Measurements from ENCODE around the gene NLGN1.

The NLGN1 gene

GRCh38 chr3:173912126-173912525 lies 514.6 kb downstream of the NLGN1 start:
- no peak for DNase-seq (ENCODE audit: low spot score)

- DNase-seq (ENCODE audit: low spot score) = no peak
These were observed 515.9 kb downstream of the NLGN1 start for GRCh38 chr3:173913397-173913796.

GRCh38 chr3:173913974-173914421 lies 516.5 kb downstream of the NLGN1 start:
- no peak for DNase-seq (ENCODE audit: low spot score)

DNA sequence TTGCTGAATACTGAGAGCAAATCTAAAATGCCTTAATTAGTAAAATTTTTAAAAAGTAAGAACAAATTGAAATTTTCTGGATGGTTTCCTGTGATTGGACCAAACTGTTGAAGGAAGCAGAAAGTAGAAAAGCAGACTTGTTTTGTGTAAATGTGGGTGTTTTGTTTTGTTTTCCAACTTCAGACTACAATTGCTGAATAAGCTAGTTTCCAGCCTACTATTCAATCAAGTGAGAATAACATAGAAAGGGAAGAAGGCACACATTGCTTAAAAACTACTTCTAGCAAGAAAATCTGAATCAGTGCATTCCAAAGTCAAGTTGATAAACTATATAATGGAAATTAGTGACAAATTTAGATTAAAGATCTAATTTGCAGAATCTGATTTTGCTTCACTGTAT lies 519.3 kb downstream of the NLGN1 start:
- no peak for DNase-seq (ENCODE audit: low spot score)

GRCh38 chr3:173920386-173920785 lies 522.8 kb downstream of the NLGN1 start:
- no peak for DNase-seq (ENCODE audit: low spot score)

DNA sequence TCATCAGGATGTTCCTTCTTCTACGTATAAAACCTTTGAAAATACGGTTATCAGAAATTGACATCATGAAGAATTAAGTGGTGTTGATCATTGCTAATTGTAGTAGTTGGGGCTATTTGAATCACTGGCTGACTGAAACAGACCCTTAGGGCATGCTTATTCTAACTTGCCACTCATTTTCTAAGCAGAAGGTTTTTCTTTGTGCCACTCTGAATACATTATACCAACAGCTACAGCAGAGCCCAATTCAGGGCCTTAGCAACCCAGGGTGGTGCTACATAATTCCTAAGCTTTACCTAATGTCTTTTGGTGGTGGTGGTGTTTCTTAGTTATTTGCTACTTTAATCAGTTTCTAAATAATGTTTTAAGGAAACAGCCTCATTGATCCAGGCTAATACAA lies 524.2 kb downstream of the NLGN1 start:
- no peak for DNase-seq (ENCODE audit: low spot score)

DNA sequence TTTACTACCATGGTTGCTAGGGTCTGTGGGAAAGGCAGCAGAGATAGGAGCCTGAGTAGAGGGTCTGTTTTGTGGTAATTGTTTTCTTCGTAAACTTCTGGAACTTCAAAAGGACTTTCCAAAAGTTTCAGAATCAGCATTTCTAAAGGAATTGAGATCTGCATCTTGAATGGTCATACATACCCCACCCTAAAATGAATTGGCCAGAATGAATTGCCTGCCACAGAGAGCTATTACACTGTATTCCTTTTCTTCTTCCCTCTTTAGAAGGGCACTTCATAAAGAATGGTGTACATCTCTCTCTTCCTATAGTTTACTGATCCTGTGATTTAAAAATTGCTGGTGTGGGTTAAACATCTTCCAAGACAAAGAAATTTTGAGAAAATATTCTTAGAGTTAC lies 525.7 kb downstream of the NLGN1 start:
- no peak for DNase-seq (ENCODE audit: low spot score)

DNA sequence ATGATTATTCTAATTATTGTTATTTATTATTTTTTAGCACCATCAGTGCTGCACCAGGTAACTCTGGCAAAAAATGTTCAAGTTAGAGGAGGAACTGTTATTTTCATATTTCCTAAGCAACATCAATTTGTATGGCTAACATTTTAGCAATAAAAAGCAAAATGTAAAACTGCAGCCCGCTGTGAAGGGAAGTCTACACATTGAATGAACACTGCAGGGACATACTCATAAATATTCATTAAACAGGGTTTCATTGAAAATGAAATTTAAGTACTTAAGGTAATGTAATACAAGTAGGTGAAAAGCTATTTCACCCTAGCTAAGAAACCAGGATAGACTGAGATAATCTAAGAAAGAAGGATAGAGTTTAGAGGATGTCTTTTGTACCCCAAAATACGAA lies 532.7 kb downstream of the NLGN1 start:
- no peak for DNase-seq (ENCODE audit: low spot score)

DNA sequence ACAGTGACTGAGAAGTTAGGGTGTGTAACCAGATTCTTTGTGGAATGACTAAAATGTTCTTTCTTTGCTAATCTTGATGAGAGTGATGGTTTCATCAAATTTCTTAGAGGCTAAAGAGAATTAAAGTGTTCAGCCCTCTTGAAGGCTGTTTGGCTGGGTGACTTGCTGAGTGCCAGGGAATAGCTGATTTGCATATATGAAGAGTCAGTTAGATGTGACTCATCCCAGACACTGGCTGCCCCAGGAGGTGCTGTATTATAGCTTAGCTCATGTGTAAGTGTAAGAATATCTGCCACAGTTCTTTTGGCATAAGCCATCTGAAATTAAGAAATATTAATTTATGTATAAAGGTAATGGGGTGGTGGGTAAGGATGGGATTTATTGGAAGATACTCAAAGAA lies 535.1 kb downstream of the NLGN1 start:
- DNase-seq (ENCODE audit: low spot score) = no peak

GRCh38 chr3:173933113-173933512 lies 535.6 kb downstream of the NLGN1 start:
- no peak for DNase-seq (ENCODE audit: low spot score)

- no peak for DNase-seq (ENCODE audit: low spot score)
These were observed 538.8 kb downstream of the NLGN1 start for GRCh38 chr3:173936316-173936715.

DNA sequence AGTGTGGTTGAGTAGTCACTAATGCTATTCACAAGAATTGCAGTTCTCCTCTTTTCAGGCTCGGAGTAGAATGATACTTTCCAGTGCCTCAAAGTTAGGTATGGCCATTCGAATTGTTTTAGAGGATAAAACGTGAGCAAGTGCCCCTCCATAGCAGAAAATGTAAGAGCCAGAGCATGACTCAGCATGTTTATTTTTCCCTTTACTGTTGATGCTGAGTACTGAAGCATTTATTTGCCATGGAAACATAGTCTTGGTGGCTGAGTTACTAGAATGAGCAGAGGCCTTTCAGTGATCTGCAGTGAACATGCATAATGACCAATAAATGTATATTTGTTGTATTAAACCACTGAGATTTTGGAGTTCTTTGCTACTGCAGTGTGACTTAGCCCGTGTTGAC lies 540.6 kb downstream of the NLGN1 start:
- DNase-seq (ENCODE audit: low spot score) = no peak

GRCh38 chr3:173938616-173939015 lies 541.1 kb downstream of the NLGN1 start:
- DNase-seq (ENCODE audit: low spot score) = no peak

GRCh38 chr3:173939331-173939730 lies 541.8 kb downstream of the NLGN1 start:
- DNase-seq (ENCODE audit: low spot score) = no peak

GRCh38 chr3:173943264-173943663 lies 545.7 kb downstream of the NLGN1 start:
- no peak for DNase-seq (ENCODE audit: low spot score)

GRCh38 chr3:173945170-173945569 lies 547.6 kb downstream of the NLGN1 start:
- DNase-seq (ENCODE audit: low spot score) = no peak

DNA sequence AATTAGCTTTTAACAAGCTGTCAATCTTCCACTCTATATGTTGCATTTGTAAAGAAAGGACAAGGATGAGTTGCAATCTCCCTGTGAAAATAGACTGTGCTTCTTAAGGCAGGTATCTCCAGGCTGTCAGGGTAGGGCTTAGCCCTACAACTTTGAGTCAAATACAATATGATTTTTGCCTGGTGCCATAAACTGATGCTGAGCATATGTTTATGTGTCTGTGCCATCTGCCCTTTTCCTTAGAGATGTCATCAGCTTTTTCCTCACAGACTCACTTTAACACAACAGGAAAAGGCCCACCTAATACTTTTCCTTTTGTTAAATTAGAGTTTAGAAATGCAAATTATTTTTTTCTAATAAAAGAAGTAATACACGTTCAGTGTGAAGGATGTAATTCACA lies 548.3 kb downstream of the NLGN1 start:
- DNase-seq (ENCODE audit: low spot score) = no peak

- no peak for DNase-seq (ENCODE audit: low spot score)
These were observed 557.1 kb downstream of the NLGN1 start for GRCh38 chr3:173954647-173955046.

DNA sequence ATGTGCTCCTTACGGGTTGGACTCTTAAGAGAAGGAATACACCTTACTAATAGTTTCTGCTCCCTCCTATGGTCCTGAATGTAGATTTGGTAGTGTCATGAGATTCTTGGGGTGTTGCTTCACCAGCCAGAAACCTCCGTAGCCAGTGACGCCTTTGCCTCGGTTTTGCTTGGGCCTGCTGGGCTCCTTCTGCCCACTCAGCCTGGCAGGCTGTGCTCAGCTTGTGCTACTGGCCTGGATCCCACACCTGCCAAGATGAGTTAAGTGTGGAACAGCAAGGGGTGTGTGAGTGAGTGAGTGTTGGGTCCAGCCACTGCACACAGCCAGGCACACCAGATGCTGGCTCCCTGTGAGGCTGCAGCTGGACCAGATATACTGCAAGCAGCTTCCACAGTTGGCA lies 560.1 kb downstream of the NLGN1 start:
- DNase-seq (ENCODE audit: low spot score) = no peak

DNA sequence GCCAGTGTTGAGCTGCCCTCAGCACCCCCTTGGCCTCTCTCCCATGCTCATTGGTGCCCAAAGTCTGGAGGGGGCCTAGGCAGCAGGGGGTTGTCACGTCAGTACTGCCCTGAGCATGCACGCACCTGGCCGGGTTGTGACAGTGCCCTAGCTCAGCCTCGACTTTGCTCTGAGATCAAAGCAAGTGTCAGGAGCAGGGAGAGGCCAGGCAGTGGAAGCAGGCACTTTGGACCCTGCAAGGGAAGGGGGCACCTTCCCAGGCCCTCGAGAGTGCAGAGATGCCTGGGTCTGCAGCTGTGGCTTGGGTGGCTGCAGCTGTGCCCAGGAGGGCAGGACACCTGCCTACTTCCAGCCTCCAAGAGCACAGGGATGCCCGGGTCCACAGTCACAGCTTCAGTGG lies 561.3 kb downstream of the NLGN1 start:
- DNase-seq (ENCODE audit: low spot score) = no peak

DNA sequence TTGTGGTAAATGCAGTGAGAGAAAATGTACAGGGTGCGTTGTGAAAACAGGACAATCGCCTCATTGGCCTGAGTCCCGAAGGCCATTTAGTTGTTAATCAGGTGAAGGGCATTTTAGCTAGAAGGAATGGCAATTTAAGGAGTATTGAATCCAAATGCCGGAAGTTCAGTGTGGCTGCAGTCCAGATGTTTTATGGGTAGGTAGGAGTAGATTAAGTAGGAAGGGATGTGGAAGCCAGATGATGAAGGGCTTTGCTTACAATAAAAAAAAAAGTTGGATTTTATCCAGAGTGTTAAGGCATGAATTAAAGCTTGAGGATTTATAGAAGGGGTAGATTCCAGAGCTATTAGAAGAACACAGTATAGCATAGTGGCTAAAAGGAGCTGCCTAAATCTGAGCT lies 572.7 kb downstream of the NLGN1 start:
- no peak for DNase-seq (ENCODE audit: low spot score)

DNA sequence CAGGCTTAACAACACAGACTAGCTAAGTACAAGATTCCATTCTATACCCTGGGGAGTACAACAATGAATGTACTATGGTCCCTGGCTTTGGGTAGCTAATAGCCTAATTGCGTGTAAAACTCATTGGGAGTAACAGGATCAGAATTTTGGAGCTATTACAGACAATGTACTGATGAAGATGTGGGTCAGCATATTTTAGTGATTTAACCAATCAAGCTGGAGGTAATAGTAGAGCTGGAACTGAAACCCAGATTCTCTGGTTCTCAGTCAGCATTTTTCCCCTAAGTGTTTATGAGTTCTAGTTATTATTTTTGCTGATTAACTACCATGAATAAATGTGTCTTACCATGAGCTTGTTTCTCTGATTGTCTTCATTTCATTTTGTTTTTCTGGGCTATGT lies 578.7 kb downstream of the NLGN1 start:
- no peak for DNase-seq (ENCODE audit: low spot score)

DNA sequence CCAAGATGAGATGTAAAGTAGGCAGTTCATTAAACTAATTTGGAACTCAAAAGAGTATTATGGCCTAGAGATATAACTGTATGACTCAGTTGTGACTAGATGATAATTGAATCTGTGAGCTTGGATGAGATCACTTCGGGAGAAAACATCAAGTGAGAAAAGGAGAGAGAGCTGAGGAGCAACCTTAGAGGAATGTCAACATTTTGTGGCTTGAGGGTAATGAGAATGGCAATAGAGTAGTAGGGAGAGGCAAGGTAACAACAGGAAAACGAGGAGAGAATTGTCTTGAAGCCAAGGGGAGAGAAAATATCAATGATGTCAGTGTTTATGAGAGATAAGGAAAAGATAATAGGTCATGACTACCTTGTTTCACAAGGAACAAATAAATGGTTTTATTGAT lies 580.2 kb downstream of the NLGN1 start:
- DNase-seq (ENCODE audit: low spot score) = no peak

DNA sequence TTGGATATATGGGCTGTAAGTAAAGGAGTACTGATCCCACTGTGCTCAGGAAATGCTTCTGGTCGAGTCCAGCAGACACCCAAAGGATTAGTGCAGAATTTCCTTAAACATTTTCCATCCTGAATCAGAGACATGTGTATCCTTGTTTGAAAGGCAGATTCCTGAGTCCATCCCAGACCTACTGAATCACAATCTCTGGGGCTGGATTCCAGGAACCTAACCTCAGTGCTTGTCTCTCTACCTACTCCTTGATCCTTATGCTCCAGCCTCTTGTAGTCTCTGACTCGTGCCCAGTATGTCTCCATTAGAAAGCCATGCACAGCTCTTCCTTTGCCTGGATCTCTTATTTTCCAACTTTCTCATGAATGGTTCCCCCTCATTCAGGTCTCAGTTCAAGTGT lies 585.8 kb downstream of the NLGN1 start:
- DNase-seq (ENCODE audit: low spot score) = no peak

- no peak for DNase-seq (ENCODE audit: low spot score)
These were observed 589.4 kb downstream of the NLGN1 start for GRCh38 chr3:173986861-173987410.

Data from CD4-positive, alpha-beta T cell treated with Interleukin-2 at 100 ng/mL for 4 hours (primary cell).